HTERT RPE-1 (cell line): Measurements from ENCODE around the gene LMOD2.

Source experiments
- in situ Hi-C: fragments of 300-500 bp; cut with MboI; formaldehyde crosslinking; loops from 4 replicates; pipeline ENCODE4 v1.14.3; 2020; ENCODE audit warnings: low sequenced_read_pairs

The LMOD2 gene

GRCh38 chr7:123712619-123713018, 57.0 kb downstream of the LMOD2 start:
- in situ Hi-C loops = no loop called here
